HEK293 (cell line): Measurements from ENCODE around the gene OR52E5.
A peak's percentile ranks its signal among the peaks of the same experiment; 100 is the strongest.

Experiments
- CTCF ChIA-PET: fragments of 350-600 bp; formaldehyde crosslinking; extraction: SDS; loops from one replicate; lab custom pipeline; 2021; ENCODE audit warnings: antibody characterized with exemption; lab: Yijun Ruan, JAX
- POLR2A ChIA-PET: fragments of 300-600 bp; formaldehyde crosslinking; extraction: SDS; loops from one replicate; lab custom pipeline; 2020; ENCODE audit warnings: antibody characterized with exemption, inconsistent platforms; lab: Yijun Ruan, JAX
- H3K27ac ChIP-seq: fragments of 200-500 bp; sonication (Bioruptor generic); 2 replicates; pipeline ENCODE4 v1.5.1; 2014; ENCODE audit warnings: low read depth, low read length, control low read depth, inconsistent platforms; ENCODE audit errors: extremely low read depth
- H3K36me3 ChIP-seq, 2 experiments: fragments of 200-500 bp in 1 of 2; sonication (Bioruptor generic) in 1 of 2; 1 replicate in 1 of 2; 2 replicates in 1 of 2; pipeline ENCODE4 v1.5.1; 2014 to 2017; ENCODE audit warnings: inconsistent platforms in 2 of 2, low read length in 2 of 2; ENCODE audit not compliant: control insufficient read depth in 2 of 2, insufficient read depth in 1 of 2
- H3K4me1 ChIP-seq: fragments of 200-500 bp; sonication (Bioruptor generic); 2 replicates; pipeline ENCODE4 v1.5.1; 2014; ENCODE audit warnings: mild to moderate bottlenecking, low read length, inconsistent platforms; ENCODE audit not compliant: control insufficient read depth, insufficient read depth
- H3K4me3 ChIP-seq: 2 replicates; pipeline ENCODE4 v1.5.1; 2011; ENCODE audit warnings: low read depth, mild to moderate bottlenecking, control low read depth, low read length, moderate library complexity
- H3K9me3 ChIP-seq: fragments of 200-500 bp; sonication (Bioruptor generic); 2 replicates; pipeline ENCODE4 v1.5.1; 2014; ENCODE audit warnings: low read depth, low read length, inconsistent platforms; ENCODE audit not compliant: control insufficient read depth, insufficient read depth
- BCL11A ChIP-seq: fragments of 450-650 bp; formaldehyde crosslinking; IDR thresholded peaks from 2 replicates; pipeline ENCODE4 v1.5.1; 2016; ENCODE audit warnings: low read depth, missing biosample characterization, missing genetic modification characterization
- BCL11B ChIP-seq: fragments of 450-650 bp; formaldehyde crosslinking; IDR thresholded peaks from 2 replicates; pipeline ENCODE4 v1.5.1; 2016; ENCODE audit warnings: low read depth, missing biosample characterization, missing genetic modification characterization
- HOXC10 ChIP-seq: sonication (generic); formaldehyde crosslinking; IDR thresholded peaks from 2 replicates; pipeline ENCODE4 v1.8.1; 2023; ENCODE audit warnings: mild to moderate bottlenecking, missing genetic modification reagents
- HOXD13 ChIP-seq: sonication (generic); formaldehyde crosslinking; IDR thresholded peaks from 2 replicates; pipeline ENCODE4 v1.8.0; 2022; ENCODE audit warnings: missing genetic modification reagents, borderline replicate concordance
- IKZF3 ChIP-seq: fragments of 450-650 bp; IDR thresholded peaks from 2 replicates; pipeline ENCODE4 v1.5.0; 2018; ENCODE audit warnings: missing biosample characterization, mild to moderate bottlenecking, missing genetic modification characterization, moderate library complexity
- KLF1 ChIP-seq: fragments of 450-650 bp; formaldehyde crosslinking; IDR thresholded peaks from 2 replicates; pipeline ENCODE4 v1.5.1; 2016; ENCODE audit warnings: missing biosample characterization, missing genetic modification characterization
- KLF9 ChIP-seq: fragments of 450-650 bp; formaldehyde crosslinking; IDR thresholded peaks from 2 replicates; pipeline ENCODE4 v1.5.1; 2016; ENCODE audit warnings: missing biosample characterization, missing genetic modification characterization, low read depth
- MYNN ChIP-seq: fragments of 450-650 bp; formaldehyde crosslinking; IDR thresholded peaks from 2 replicates; pipeline ENCODE4 v1.5.1; 2016; ENCODE audit warnings: missing biosample characterization, missing genetic modification characterization, borderline replicate concordance
- MZF1 ChIP-seq: fragments of 450-650 bp; formaldehyde crosslinking; IDR thresholded peaks from 2 replicates; pipeline ENCODE4 v1.5.1; 2017; ENCODE audit warnings: missing biosample characterization, missing genetic modification characterization, borderline replicate concordance
- TCF7L2 ChIP-seq: IDR thresholded peaks from 2 replicates; pipeline ENCODE4 v1.6.1; 2011; ENCODE audit warnings: low read depth, mild to moderate bottlenecking, inconsistent platforms, low read length, moderate library complexity, borderline replicate concordance
- WT1 ChIP-seq: fragments of 450-650 bp; formaldehyde crosslinking; IDR thresholded peaks from 2 replicates; pipeline ENCODE4 v1.5.1; 2016; ENCODE audit warnings: missing biosample characterization, missing genetic modification characterization
- YY2 ChIP-seq: fragments of 450-650 bp; formaldehyde crosslinking; IDR thresholded peaks from 2 replicates; pipeline ENCODE4 v1.5.1; 2016; ENCODE audit warnings: missing biosample characterization, missing genetic modification characterization
- ZBTB20 ChIP-seq: fragments of 450-650 bp; formaldehyde crosslinking; IDR thresholded peaks from 2 replicates; pipeline ENCODE4 v1.5.1; 2016; ENCODE audit warnings: missing biosample characterization, missing genetic modification characterization
- ZFP3 ChIP-seq: fragments of 450-650 bp; formaldehyde crosslinking; IDR thresholded peaks from 2 replicates; pipeline ENCODE4 v1.5.1; 2016; ENCODE audit warnings: low read depth, missing biosample characterization, missing genetic modification characterization
- ZNF114 ChIP-seq: fragments of 450-650 bp; formaldehyde crosslinking; IDR thresholded peaks from 2 replicates; pipeline ENCODE4 v1.5.0; 2017; ENCODE audit warnings: missing biosample characterization, missing genetic modification characterization
- ZNF133 ChIP-seq: fragments of 450-650 bp; formaldehyde crosslinking; IDR thresholded peaks from 2 replicates; pipeline ENCODE4 v1.5.1; 2016; ENCODE audit warnings: missing biosample characterization, missing genetic modification characterization
- ZNF184 ChIP-seq: fragments of 450-650 bp; IDR thresholded peaks from 2 replicates; pipeline ENCODE4 v1.5.1; 2018; ENCODE audit warnings: missing biosample characterization, mild to moderate bottlenecking, missing genetic modification characterization
- ZNF239 ChIP-seq: fragments of 450-650 bp; formaldehyde crosslinking; IDR thresholded peaks from 2 replicates; pipeline ENCODE4 v1.5.1; 2016; ENCODE audit warnings: missing biosample characterization, missing genetic modification characterization
- ZNF350 ChIP-seq: fragments of 450-650 bp; formaldehyde crosslinking; IDR thresholded peaks from 2 replicates; pipeline ENCODE4 v1.5.0; 2017; ENCODE audit warnings: missing biosample characterization, mild to moderate bottlenecking, missing genetic modification characterization
- ZNF391 ChIP-seq: fragments of 450-650 bp; formaldehyde crosslinking; IDR thresholded peaks from 2 replicates; pipeline ENCODE4 v1.5.1; 2016; ENCODE audit warnings: low read depth, missing biosample characterization, missing genetic modification characterization, borderline replicate concordance
- ZNF423 ChIP-seq: fragments of 450-650 bp; formaldehyde crosslinking; IDR thresholded peaks from 2 replicates; pipeline ENCODE4 v1.5.1; 2016; ENCODE audit warnings: missing biosample characterization, missing genetic modification characterization
- ZNF426 ChIP-seq: fragments of 450-650 bp; formaldehyde crosslinking; IDR thresholded peaks from 2 replicates; pipeline ENCODE4 v1.5.1; 2017; ENCODE audit warnings: missing biosample characterization, missing genetic modification characterization, mild to moderate bottlenecking, inconsistent platforms, moderate library complexity
- ZNF514 ChIP-seq: fragments of 450-650 bp; formaldehyde crosslinking; IDR thresholded peaks from 2 replicates; pipeline ENCODE4 v1.5.1; 2016; ENCODE audit warnings: missing biosample characterization, missing genetic modification characterization
- ZNF560 ChIP-seq: fragments of 450-650 bp; formaldehyde crosslinking; IDR thresholded peaks from 2 replicates; pipeline ENCODE4 v1.5.1; 2017; ENCODE audit warnings: missing biosample characterization, missing genetic modification characterization, borderline replicate concordance
- ZNF610 ChIP-seq: fragments of 450-650 bp; formaldehyde crosslinking; IDR thresholded peaks from 2 replicates; pipeline ENCODE4 v1.5.1; 2016; ENCODE audit warnings: missing biosample characterization, missing genetic modification characterization, borderline replicate concordance
- ZNF654 ChIP-seq: fragments of 450-650 bp; formaldehyde crosslinking; IDR thresholded peaks from 2 replicates; pipeline ENCODE4 v1.5.1; 2016; ENCODE audit warnings: low read depth, missing biosample characterization, missing genetic modification characterization
- ZNF76 ChIP-seq: fragments of 450-650 bp; formaldehyde crosslinking; IDR thresholded peaks from 2 replicates; pipeline ENCODE4; 2016; ENCODE audit warnings: low read depth, missing biosample characterization, missing genetic modification characterization, borderline replicate concordance
- ZNF768 ChIP-seq: fragments of 450-650 bp; formaldehyde crosslinking; IDR thresholded peaks from 2 replicates; pipeline ENCODE4 v1.5.1; 2018; ENCODE audit warnings: missing biosample characterization, mild to moderate bottlenecking, missing genetic modification characterization
- TF ChIP-seq, protein P1 (sequence below): fragments of 450-650 bp; formaldehyde crosslinking; IDR thresholded peaks from 2 replicates; pipeline ENCODE4 v1.5.1; 2016; ENCODE audit warnings: missing biosample characterization, missing genetic modification characterization
- TF ChIP-seq, protein P2 (sequence below): fragments of 450-650 bp; formaldehyde crosslinking; IDR thresholded peaks from 2 replicates; pipeline ENCODE4 v1.5.1; 2016; ENCODE audit warnings: missing biosample characterization, missing genetic modification characterization

OR52E5 gene

DNA sequence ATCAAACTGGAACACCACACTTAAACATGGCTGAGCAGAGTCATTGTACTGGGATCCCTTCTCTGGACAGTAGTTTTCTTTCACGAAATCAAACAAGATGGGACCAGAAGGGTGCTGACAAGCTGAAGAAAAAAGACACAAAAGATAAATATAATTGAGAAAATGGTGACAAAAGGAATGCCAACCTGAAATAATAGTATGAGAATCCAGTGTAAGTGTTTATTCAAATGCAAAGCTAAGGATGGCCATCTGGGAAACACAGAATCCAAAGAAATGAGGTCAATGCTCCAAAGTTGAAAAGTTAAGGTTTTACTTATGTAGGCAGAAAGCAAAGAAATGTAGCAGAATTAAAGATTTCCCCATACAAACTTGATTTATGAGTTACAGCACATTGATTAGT lies 5.3 kb upstream of the OR52E5 start:
- Histone ChIP-seq H3K4me1 (no peaks in the 10 kb centered on the region), H3K27ac (no peak overlapping the region), H3K9me3 (no peaks in the 10 kb centered on the region), H3K36me3 (no peaks in the 10 kb centered on the region), H3K4me3 (no peak overlapping the region)
- TF ChIP-seq ZNF391 (tag by site-specific recombination), result no peak
- no peak for TF ChIP-seq YY2 (tag by site-specific recombination)
- TF ChIP-seq HOXD13 (CRISPR knock-in tag), result no peak
- TF ChIP-seq, protein P1, sequence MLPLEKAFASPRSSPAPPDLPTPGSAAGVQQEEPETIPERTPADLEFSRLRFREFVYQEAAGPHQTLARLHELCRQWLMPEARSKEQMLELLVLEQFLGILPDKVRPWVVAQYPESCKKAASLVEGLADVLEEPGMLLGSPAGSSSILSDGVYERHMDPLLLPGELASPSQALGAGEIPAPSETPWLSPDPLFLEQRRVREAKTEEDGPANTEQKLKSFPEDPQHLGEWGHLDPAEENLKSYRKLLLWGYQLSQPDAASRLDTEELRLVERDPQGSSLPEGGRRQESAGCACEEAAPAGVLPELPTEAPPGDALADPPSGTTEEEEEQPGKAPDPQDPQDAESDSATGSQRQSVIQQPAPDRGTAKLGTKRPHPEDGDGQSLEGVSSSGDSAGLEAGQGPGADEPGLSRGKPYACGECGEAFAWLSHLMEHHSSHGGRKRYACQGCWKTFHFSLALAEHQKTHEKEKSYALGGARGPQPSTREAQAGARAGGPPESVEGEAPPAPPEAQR (tag by site-specific recombination), result no peak
- TF ChIP-seq ZNF184 (tag by site-specific recombination), result no peak
- TF ChIP-seq ZNF76 (tag by site-specific recombination), result no peak
- no peak for TF ChIP-seq BCL11B
- no peak for TF ChIP-seq ZNF423 (tag by site-specific recombination)
- TF ChIP-seq ZNF114 (tag by site-specific recombination), result no peak
- TF ChIP-seq ZNF239 (tag by site-specific recombination), result no peak
- TF ChIP-seq IKZF3 (tag by site-specific recombination), result no peak
- ChIA-PET POLR2A (interaction anchor here (0.6 kb wide), 1 partner anchor 48 kb away, joined by 3 read pairs; no protein-coding TSS in a partner anchor), CTCF (no interaction called here)

DNA sequence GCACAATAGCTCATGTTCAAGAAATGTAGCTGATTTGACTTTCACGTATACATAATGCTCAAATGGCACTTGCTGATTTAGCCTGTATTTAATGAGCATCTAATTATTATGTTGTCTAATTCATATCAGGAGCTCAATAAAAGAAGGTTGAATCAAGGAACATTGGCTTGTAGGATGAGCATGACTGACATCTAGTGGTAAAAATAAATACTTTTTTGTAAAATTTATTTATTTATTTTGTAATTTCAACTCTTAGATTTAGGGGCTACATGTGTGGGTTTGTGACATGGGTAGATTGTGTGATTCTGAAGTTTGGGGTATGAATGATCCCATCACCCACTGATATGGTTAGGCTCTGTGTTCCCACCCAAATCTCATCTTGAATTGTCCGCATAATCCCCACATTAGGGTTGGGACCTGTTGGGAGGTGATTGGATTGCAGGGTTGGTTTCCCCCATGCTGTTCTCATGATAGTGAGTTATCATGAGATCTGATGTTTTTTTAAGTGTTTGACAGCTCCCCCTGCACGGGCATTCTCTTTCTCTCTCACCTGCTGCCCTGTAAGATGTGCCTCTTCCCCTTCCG lies 1.7 kb upstream of the OR52E5 start:
- Histone ChIP-seq H3K36me3 (no peaks in the 10 kb centered on the region), H3K9me3 (no peaks in the 10 kb centered on the region), H3K27ac (no peak overlapping the region), H3K4me1 (no peaks in the 10 kb centered on the region), H3K4me3 (no peak overlapping the region)
- TF ChIP-seq ZFP3 (tag by site-specific recombination) (no peak), TCF7L2 (no peak), ZBTB20 (tag by site-specific recombination) (no peak), ZNF768 (no peak), ZNF654 (tag by site-specific recombination) (peak; percentile 27), MYNN (tag by site-specific recombination) (no peak), ZNF133 (tag by site-specific recombination) (no peak), ZNF514 (no peak)
- TF ChIP-seq, protein P2, sequence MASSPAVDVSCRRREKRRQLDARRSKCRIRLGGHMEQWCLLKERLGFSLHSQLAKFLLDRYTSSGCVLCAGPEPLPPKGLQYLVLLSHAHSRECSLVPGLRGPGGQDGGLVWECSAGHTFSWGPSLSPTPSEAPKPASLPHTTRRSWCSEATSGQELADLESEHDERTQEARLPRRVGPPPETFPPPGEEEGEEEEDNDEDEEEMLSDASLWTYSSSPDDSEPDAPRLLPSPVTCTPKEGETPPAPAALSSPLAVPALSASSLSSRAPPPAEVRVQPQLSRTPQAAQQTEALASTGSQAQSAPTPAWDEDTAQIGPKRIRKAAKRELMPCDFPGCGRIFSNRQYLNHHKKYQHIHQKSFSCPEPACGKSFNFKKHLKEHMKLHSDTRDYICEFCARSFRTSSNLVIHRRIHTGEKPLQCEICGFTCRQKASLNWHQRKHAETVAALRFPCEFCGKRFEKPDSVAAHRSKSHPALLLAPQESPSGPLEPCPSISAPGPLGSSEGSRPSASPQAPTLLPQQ (tag by site-specific recombination), result no peak
- POLR2A ChIA-PET, result no interaction called here
- CTCF ChIA-PET, result interaction anchor here (0.6 to 1.6 kb wide), 15 partner anchors 10 to 1771 kb away, joined by 3 to 4 read pairs (median 3); partner anchors contain the start of gene OR52E4

DNA sequence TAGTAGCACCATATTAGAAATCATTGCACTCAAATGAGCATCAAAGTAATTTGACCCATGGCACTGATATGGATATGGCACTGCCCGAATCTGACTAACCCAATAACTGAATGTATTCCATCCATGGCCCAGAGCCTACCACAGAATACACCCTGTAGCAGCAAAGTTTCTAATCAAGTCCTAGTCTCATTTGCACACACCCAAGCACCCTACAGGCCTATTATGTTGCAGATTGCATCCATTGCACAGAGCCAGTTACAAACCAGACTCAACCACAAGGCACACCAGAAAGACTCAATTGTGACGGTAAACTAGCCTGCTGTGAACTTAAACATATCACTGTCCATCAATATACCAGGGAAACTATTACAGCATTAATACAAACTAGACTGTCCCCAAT lies 6.5 kb downstream of the OR52E5 start:
- ChIA-PET CTCF (no interaction called here), POLR2A (no interaction called here)
- no peak overlapping the region for H3K4me3 ChIP-seq
- TF ChIP-seq WT1 (tag by site-specific recombination) (no peak), BCL11A (tag by site-specific recombination) (no peak), KLF1 (tag by site-specific recombination) (no peak), ZNF560 (no peak), KLF9 (no peak), ZNF350 (tag by site-specific recombination) (no peak), ZNF610 (no peak), HOXC10 (no peak), ZNF239 (tag by site-specific recombination) (no peak), MZF1 (tag by site-specific recombination) (no peak), ZNF426 (tag by site-specific recombination) (no peak)

More for the DNA sequence above, 6.5 kb downstream of the OR52E5 start:
- Histone ChIP-seq H3K27ac (no peak overlapping the region), H3K4me1 (no peaks in the 10 kb centered on the region), H3K36me3 (no peaks in the 10 kb centered on the region), H3K9me3 (no peaks in the 10 kb centered on the region)
